ENCODE measurements around the gene APOL4. TPM values are rescaled to one million over a fixed set of nuclear protein-coding genes. Genes with fewer than 3 reads are reported as not detected.

The APOL4 gene
- total and polyA plus RNA-seq, 2 of the 4 experiments (the other 2 are of a cell fraction): 0.07 TPM; not detected in 1

DNA sequence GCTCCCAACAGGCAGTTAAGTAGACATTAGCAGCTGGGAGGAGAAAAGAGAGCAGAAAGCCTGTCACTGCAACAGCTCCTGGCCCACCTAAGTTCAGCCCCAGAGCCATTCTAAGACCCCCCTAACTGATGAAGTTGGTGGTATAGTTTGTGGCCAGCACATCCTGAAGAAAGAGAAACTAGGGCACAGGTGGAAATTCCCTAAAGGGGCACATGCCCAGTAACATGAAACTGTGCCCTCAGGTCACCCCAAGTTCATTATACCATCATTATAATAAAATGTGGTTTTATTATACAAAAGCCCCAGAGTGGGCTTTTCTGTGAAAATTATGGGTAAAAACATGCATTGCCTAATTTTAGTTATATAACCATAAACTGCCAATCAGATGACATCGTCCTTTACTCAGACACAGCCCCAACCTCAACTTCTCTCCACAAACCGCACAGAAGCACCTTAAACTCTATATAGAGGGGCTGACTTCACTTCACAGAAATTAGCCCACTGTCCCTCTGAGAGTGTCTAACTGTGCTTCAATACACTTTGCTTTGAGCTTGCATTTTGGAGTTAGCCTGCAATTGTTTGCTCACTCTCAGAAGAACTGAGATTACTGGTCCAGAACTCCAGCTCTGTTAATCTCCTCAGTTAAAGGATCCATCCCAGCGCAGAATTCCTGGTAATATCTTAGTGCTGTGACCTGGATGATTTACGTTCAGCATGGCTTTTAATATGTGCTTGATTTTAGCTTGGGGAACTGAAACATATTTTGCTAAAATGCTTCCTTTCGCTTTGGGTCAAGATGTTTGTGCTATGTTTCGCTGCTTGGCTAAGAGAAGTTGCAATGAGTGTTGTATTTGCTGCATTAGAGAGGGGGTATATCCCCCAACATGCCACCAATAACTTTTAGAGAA is 39.2 kb downstream of the APOL4 start:
- ChIA-PET CTCF (interaction anchor here (2.5 kb wide), 1 partner anchor 17 kb away, joined by 9 read pairs; no protein-coding TSS in a partner anchor), POLR2A (ENCODE audit: unreplicated experiment) (interaction anchor here (0.6 kb wide), 1 partner anchor 10 kb away, joined by 20 read pairs; no protein-coding TSS in a partner anchor)
- TF ChIP-seq MXI1 (IDR thresholded peaks at IDR 0.05; ENCODE audit: borderline replicate concordance, low read depth, low read length) (no peak), BHLHE40 (IDR thresholded peaks at IDR 0.05; ENCODE audit: low read depth, low read length) (no peak), SMC3 (IDR thresholded peaks at IDR 0.05; ENCODE audit: low read depth, low read length) (no peak), RCOR1 (IDR thresholded peaks at IDR 0.05; ENCODE audit: insufficient replicate concordance, low read length) (no peak), FOS (IDR thresholded peaks at IDR 0.05; ENCODE audit: low read depth, low read length) (no peak), MAZ (IDR thresholded peaks at IDR 0.05; ENCODE audit: borderline replicate concordance, low read depth, low read length) (no peak), RFX5 (IDR thresholded peaks at IDR 0.05; ENCODE audit: low read depth, low read length) (no peak), MAFK (IDR thresholded peaks at IDR 0.05; ENCODE audit: low read depth, low read length) (no peak), RAD21 (IDR thresholded peaks at IDR 0.05; ENCODE audit: low read length) (no peak)
- TF ChIP-seq, protein P1, sequence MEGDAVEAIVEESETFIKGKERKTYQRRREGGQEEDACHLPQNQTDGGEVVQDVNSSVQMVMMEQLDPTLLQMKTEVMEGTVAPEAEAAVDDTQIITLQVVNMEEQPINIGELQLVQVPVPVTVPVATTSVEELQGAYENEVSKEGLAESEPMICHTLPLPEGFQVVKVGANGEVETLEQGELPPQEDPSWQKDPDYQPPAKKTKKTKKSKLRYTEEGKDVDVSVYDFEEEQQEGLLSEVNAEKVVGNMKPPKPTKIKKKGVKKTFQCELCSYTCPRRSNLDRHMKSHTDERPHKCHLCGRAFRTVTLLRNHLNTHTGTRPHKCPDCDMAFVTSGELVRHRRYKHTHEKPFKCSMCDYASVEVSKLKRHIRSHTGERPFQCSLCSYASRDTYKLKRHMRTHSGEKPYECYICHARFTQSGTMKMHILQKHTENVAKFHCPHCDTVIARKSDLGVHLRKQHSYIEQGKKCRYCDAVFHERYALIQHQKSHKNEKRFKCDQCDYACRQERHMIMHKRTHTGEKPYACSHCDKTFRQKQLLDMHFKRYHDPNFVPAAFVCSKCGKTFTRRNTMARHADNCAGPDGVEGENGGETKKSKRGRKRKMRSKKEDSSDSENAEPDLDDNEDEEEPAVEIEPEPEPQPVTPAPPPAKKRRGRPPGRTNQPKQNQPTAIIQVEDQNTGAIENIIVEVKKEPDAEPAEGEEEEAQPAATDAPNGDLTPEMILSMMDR (conservative IDR thresholded peaks at IDR 0.05; ENCODE audit: low read depth, low read length): no peak
- Histone ChIP-seq H3K9me3 (ENCODE audit: control insufficient read depth, insufficient read depth, low read length) (no peaks in the 10 kb centered on the region), H3K14ac (replicated peaks; ENCODE audit: low read depth, low read length) (no peak overlapping the region), H2AK9ac (replicated peaks; ENCODE audit: low read depth, low read length, poor library complexity) (no peak overlapping the region), H3K79me1 (ENCODE audit: low read depth in 1 of 2, low read length in 2 of 2) (no peaks in the 10 kb centered on the region), H3K4me1 (ENCODE audit: control insufficient read depth, insufficient read depth, low read length) (no peaks in the 10 kb centered on the region), H2BK15ac (ENCODE audit: low read depth, low read length) (no peak overlapping the region), H3K9me1 (ENCODE audit: insufficient read depth, low read length) (0 out of 2 replicates have a peak, but pooled peaks cover 3% of the 10 kb centered on the region), H3K36me3 (ENCODE audit: control insufficient read depth, insufficient read depth, low read length) (no peaks in the 10 kb centered on the region), H2BK5ac (ENCODE audit: low read depth, low read length, poor library complexity, severe bottlenecking) (no peak overlapping the region), H3K18ac (ENCODE audit: low read depth, low read length) (no peak overlapping the region), H2BK20ac (ENCODE audit: low read depth, low read length) (no peak overlapping the region), H3K56ac (ENCODE audit: extremely low read depth, insufficient read depth, low read length) (no peak overlapping the region), H2BK120ac (ENCODE audit: low read depth, low read length) (no peak overlapping the region), H3K23ac (ENCODE audit: low read depth, low read length) (no peak overlapping the region), H3K4me2 (ENCODE audit: low read depth, low read length) (no peak overlapping the region), H4K5ac (ENCODE audit: low read depth, low read length) (no peak overlapping the region), H3K27ac (ENCODE audit: insufficient read depth, low read length) (no peak overlapping the region), H3K4ac (ENCODE audit: low read depth, low read length) (no peak overlapping the region), H4K20me1 (ENCODE audit: insufficient read depth, low read length) (no peaks in the 10 kb centered on the region), H2AFZ (replicated peaks; ENCODE audit: low read length, poor library complexity) (no peak overlapping the region), H3K27me3 (ENCODE audit: control insufficient read depth, insufficient read depth, low read length) (peaks cover 34% of the 10 kb centered on the region), H4K8ac (ENCODE audit: low read depth in 2 of 2, low read length in 2 of 2) (no peak overlapping the region), H4K91ac (ENCODE audit: insufficient read depth, low read depth, low read length) (no peak overlapping the region), H2AK5ac (ENCODE audit: low read depth, low read length) (no peak overlapping the region), H3K4me3 (ENCODE audit: insufficient read depth, low read depth, low read length) (no peak overlapping the region), H3K9ac (ENCODE audit: low read depth, low read length) (no peak overlapping the region)
- BruUV-seq (replicated peaks): no TSS peak
- intact Hi-C loops (cut with micrococcal nuclease) (no loop called here), dilution Hi-C loops (cut with HindIII; ENCODE audit: low sequenced_read_pairs, unreplicated experiment) (no loop called here), in situ Hi-C loops (cut with MboI; ENCODE audit: low sequenced_read_pairs) (no loop called here)
- DNase-seq (no peak), ATAC-seq (ENCODE audit: low read depth) (no peak)
- WGBS, 2 experiments (ENCODE audit: extremely low coverage in 2 of 2, insufficient read length in 1 of 2): no CpG with 5 or more reads among the region's 6 CpGs
